Glutamatergic neuron (in vitro differentiated cells): ENCODE measurements around the gene TEAD3. TPM values are rescaled to one million over a fixed set of nuclear protein-coding genes. Genes with fewer than 3 reads are reported as not detected.

Source experiments
- DNase-seq: peaks from one replicate; pipeline ENCODE4 v3.0.0; 2022
- H3K27ac Mint-ChIP-seq: one replicate; pipeline ENCODE4 v1.8.0; 2020; ENCODE audit warnings: mild to moderate bottlenecking, mixed read lengths, inconsistent platforms; ENCODE audit not compliant: unreplicated experiment
- H3K27me3 Mint-ChIP-seq: one replicate; pipeline ENCODE4 v1.8.0; 2020; ENCODE audit warnings: mild to moderate bottlenecking, moderate library complexity, mixed read lengths, inconsistent platforms; ENCODE audit not compliant: unreplicated experiment
- H3K36me3 Mint-ChIP-seq: one replicate; pipeline ENCODE4 v1.8.0; 2020; ENCODE audit warnings: mild to moderate bottlenecking, mixed read lengths, inconsistent platforms; ENCODE audit not compliant: unreplicated experiment
- H3K4me1 Mint-ChIP-seq: one replicate; pipeline ENCODE4 v1.8.0; 2020; ENCODE audit warnings: mild to moderate bottlenecking, low read depth, mixed read lengths, inconsistent platforms; ENCODE audit not compliant: unreplicated experiment
- H3K4me3 Mint-ChIP-seq: one replicate; pipeline ENCODE4 v1.8.0; 2020; ENCODE audit warnings: mild to moderate bottlenecking, mixed read lengths, inconsistent platforms; ENCODE audit not compliant: unreplicated experiment
- H3K9me3 Mint-ChIP-seq: one replicate; pipeline ENCODE4 v1.8.0; 2020; ENCODE audit warnings: mild to moderate bottlenecking, moderate library complexity, mixed read lengths, inconsistent platforms; ENCODE audit not compliant: unreplicated experiment
- total RNA-seq: library from RNA; stranded (reverse); fragmentation: NEBNext Ultra II Directional; extraction: Animal tissue kit (Norgen Biotek cat#: 25700); gene quantifications from one replicate; pipeline ENCODE4 v1.2.1, GENCODE V29; 2021; ENCODE audit not compliant: unreplicated experiment
- TF ChIP-seq, protein P1 (sequence below): fragments of 200-600 bp; sonication (generic); IDR thresholded peaks from one replicate; pipeline ENCODE4 v1.5.0; 2021; ENCODE audit not compliant: partially characterized antibody, unreplicated experiment

TEAD3 gene
- total RNA-seq, 1 donor from 2014 or later: 50.0 TPM

DNA sequence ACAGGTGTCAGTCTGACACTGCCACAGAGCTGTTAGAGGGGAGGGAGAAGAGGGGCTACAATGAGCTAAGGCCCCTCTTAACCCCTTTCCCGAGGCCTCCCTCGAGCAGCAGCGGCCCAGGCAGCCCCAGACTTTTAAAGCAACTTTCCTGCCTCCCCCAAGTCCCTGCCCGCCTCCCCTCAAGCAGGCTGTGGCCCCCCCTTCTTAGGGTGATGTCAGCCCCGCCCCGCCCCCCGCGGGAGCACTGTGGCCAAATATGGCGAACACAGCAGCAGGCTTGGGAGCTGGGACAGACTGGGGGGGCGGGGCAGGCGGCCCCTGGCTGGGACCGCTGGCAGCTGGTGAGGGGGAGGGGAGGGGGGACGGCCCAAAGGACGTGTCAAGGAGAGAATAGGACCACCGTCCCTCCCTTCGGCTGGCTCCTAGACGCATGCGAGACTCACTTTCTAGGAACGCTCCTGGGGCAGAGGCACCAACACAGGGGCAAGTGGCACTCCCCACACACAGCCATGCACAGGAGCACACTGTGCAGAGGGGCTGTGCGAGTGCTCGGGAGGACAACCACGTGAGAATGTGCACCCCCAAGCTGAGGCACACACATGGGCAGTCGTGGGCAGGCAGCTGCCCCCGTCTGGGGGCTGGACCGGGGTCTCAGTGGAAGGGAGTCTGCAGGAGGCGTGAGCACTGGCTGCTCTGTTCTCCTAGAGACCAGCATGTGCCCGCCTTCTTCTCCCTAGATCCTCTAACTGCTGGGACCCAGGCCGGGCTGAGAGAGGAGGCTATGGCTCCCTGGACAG, 6.7 kb downstream of the TEAD3 start:
- TF ChIP-seq, protein P1, sequence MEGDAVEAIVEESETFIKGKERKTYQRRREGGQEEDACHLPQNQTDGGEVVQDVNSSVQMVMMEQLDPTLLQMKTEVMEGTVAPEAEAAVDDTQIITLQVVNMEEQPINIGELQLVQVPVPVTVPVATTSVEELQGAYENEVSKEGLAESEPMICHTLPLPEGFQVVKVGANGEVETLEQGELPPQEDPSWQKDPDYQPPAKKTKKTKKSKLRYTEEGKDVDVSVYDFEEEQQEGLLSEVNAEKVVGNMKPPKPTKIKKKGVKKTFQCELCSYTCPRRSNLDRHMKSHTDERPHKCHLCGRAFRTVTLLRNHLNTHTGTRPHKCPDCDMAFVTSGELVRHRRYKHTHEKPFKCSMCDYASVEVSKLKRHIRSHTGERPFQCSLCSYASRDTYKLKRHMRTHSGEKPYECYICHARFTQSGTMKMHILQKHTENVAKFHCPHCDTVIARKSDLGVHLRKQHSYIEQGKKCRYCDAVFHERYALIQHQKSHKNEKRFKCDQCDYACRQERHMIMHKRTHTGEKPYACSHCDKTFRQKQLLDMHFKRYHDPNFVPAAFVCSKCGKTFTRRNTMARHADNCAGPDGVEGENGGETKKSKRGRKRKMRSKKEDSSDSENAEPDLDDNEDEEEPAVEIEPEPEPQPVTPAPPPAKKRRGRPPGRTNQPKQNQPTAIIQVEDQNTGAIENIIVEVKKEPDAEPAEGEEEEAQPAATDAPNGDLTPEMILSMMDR: no peak
- peaks cover 8% of the 10 kb centered on the region for H3K27me3 Mint-ChIP-seq
- peak overlapping the region; percentile 100 for H3K27ac Mint-ChIP-seq
- peak overlapping the region; percentile 73 for H3K4me3 Mint-ChIP-seq
- H3K4me1 Mint-ChIP-seq: peaks cover 47% of the 10 kb centered on the region
- DNase-seq: peak; percentile 85
- peaks cover 15% of the 10 kb centered on the region for H3K9me3 Mint-ChIP-seq
- no peaks in the 10 kb centered on the region for H3K36me3 Mint-ChIP-seq

DNA sequence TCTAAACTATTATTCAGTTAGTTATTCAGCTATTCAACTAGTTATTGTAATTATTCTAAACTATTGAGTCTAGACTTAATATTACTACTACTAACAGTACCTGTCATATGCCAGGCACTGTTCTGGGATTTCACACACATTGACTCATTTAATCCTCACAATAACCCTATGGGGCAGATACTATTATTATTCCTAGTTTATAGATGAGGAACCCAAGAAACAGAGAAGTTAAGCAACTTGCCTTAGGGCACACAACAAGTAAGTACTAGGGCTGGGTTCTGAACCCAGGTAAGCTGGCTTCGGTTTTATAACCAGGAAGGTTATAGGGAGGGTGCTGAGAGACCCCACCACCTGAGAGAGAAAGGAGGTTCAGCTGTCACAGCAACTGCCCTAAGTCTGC, 7.8 kb downstream of the TEAD3 start:
- no peaks in the 10 kb centered on the region for H3K36me3 Mint-ChIP-seq
- DNase-seq: no peak
- peaks cover 10% of the 10 kb centered on the region for H3K27me3 Mint-ChIP-seq
- peak overlapping the region; percentile 20 for H3K4me3 Mint-ChIP-seq
- peaks cover 38% of the 10 kb centered on the region for H3K4me1 Mint-ChIP-seq
- TF ChIP-seq, protein P1: no peak
- H3K9me3 Mint-ChIP-seq: peaks cover 15% of the 10 kb centered on the region
- H3K27ac Mint-ChIP-seq: peak overlapping the region; percentile 72

DNA sequence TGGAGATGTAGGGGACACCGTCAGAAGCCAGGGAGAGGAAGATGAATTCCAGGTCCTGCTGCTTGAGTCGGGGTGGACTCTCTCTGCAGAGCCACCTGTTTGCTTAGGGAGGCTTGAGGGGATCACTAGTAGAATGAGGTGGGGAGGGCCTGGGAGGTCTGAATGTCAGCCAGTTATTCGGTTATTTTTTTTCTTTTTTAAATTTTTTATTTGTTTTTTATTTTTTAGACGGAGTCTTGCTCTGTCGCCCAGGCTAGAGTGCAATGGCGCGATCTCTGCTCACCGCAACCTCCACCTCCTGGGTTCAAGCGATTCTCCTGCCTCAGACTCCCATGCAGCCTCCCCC, 8.4 kb downstream of the TEAD3 start:
- no peak for DNase-seq
- Mint-ChIP-seq H3K4me1 (peaks cover 32% of the 10 kb centered on the region), H3K9me3 (peaks cover 15% of the 10 kb centered on the region), H3K36me3 (no peaks in the 10 kb centered on the region), H3K4me3 (no peak overlapping the region), H3K27me3 (peaks cover 10% of the 10 kb centered on the region), H3K27ac (peak overlapping the region; percentile 79)
- TF ChIP-seq, protein P1: no peak

DNA sequence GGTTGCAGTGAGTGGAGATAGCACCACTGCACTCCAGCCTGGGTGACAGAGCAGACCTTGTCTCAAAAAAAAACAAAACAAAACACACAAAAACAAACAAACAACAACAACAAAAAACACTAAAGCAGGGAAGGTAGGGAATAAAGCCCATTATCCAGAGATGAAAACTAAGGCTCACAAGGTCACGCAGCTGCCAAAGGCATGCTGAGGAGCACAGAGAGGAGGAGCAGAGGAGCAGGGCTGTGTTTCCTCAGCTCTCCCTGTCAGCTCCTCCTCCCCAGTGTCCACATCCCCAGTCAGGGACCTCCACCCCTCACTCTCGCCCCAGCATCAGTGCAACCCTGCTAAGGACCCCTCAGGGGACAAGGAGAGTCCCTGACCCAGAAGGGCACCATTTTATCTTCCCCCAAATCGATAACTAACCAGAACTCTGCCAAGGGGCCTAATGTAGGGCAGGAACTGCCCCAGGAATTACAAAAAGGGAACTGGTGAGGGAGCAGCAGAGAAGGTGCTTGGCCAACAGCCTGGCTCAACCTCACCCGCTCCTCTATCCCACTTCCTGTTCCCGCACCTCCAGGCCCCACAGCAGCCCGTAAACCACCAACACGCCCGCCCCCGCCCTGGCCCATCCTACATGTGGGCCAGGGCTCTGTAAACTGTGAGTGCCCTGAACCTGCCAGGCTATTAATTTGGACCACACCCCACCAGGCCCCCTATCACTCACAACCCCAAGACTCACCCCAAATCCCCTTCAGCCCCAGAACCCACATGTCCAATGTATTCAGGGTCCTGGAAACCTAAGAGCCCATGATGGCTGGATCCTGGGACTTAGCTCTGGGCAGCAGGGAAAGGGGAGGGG, 9.0 kb downstream of the TEAD3 start:
- Mint-ChIP-seq H3K4me1 (peaks cover 26% of the 10 kb centered on the region), H3K4me3 (no peak overlapping the region), H3K27me3 (peaks cover 7% of the 10 kb centered on the region), H3K9me3 (peaks cover 11% of the 10 kb centered on the region), H3K36me3 (no peaks in the 10 kb centered on the region), H3K27ac (peak overlapping the region; percentile 79)
- TF ChIP-seq, protein P1: no peak
- DNase-seq: no peak
